ENCODE measurements around the gene NRG2. TPM values are rescaled to one million over a fixed set of nuclear protein-coding genes. Genes with fewer than 3 reads are reported as not detected.

Gene NRG2
- total and polyA plus RNA-seq, 2 experiments from 2014 or later = 0.37 to 1.3 TPM

DNA sequence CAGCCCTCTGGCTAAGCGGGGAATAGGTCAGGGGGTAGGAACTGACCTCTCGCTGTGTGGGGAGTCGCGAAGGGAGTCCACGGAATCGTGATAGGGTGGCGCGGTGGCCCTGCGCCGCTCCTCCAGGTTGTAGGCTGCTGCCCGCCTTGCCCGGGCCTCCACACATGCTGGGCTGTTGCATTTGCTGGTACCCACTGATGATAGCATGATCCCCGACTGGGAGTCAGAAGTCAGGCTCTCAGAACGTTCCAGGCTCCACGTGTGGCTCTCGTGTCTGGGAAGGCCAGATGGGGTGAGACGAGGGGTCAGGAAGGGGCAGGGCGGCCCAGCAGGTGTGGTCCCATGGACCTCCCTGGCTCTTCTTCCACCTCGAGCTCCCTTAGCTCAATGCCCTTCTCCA is 191.5 kb downstream of the NRG2 start (continued):
- no peak for TF ChIP-seq EZH2phosphoT487 (IDR thresholded peaks at IDR 0.05; ENCODE audit: unreplicated experiment)

DNA sequence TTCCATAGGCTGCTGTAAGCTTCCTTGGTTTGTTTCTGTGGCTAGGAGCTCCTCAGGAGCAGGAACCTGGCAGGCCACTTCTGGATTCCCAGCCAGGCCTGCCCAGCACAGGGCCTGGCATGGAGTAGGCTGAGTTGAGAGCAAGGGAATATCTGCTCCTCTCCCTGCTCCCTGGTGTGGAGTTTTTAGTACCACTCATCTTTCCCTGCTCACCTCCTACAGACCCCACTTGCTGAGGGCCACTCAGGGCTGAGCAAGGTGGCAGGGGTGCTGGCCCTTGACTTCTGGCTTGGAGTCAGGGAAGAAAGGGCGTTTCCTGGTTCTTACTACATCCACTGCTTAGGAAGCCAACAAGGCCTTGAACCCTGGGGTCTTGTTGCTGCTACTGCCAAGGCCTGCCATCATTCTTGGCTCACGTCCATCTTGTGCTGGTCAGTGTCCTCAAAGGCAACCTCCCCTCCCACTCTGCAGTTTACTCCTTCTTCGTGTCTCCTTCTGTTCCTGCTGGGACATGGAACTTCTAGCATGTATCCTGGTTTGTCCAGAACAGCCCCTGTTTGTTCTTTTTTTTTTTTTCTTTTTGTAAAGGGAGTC is 192.6 kb downstream of the NRG2 start:
- Histone ChIP-seq H2AFZ (no peak overlapping the region), H3K79me2 (replicated peaks; ENCODE audit: insufficient read depth) (no peaks in the 10 kb centered on the region), H3K4me2 (no peak overlapping the region), H3F3A (replicated peaks; ENCODE audit: low read depth) (no peaks in the 10 kb centered on the region), H3K4me1 (ENCODE audit: insufficient read depth) (no peaks in the 10 kb centered on the region), H3K27ac (ENCODE audit: low read depth) (no peak overlapping the region), H4K20me1 (replicated peaks; ENCODE audit: insufficient read depth) (no peaks in the 10 kb centered on the region; the same call in 1 of the 2 replicates), H3K36me3 (ENCODE audit: insufficient read depth) (no peaks in the 10 kb centered on the region), H3K9me2 (ENCODE audit: insufficient read depth) (no peaks in the 10 kb centered on the region), H3K27me3 (ENCODE audit: insufficient read depth) (peaks cover 43% of the 10 kb centered on the region), H3K4me3 (no peak overlapping the region)
- H3K4me1 Mint-ChIP-seq = peaks cover 10% of the 10 kb centered on the region
- no peak overlapping the region for H3K27ac Mint-ChIP-seq
- TF ChIP-seq EZH2 (IDR thresholded peaks at IDR 0.05; ENCODE audit: low read depth, unreplicated experiment) (no peak), ZNF331 (CRISPR knock-in tag; IDR thresholded peaks at IDR 0.05; ENCODE audit: low read depth) (no peak), ZNF114 (CRISPR knock-in tag; IDR thresholded peaks at IDR 0.05) (no peak), NANOG (IDR thresholded peaks at IDR 0.05; ENCODE audit: borderline replicate concordance) (no peak), POLR2AphosphoS5 (IDR thresholded peaks at IDR 0.05; ENCODE audit: low read depth) (no peak), EZH2phosphoT487 (IDR thresholded peaks at IDR 0.05; ENCODE audit: unreplicated experiment) (no peak), JUNB (IDR thresholded peaks at IDR 0.05; ENCODE audit: unreplicated experiment) (no peak), CREB1 (CRISPR knock-in tag; IDR thresholded peaks at IDR 0.05; ENCODE audit: low read depth) (no peak), STAT1 (IDR thresholded peaks at IDR 0.05; ENCODE audit: unreplicated experiment) (no peak)
- TF ChIP-seq, protein P1, sequence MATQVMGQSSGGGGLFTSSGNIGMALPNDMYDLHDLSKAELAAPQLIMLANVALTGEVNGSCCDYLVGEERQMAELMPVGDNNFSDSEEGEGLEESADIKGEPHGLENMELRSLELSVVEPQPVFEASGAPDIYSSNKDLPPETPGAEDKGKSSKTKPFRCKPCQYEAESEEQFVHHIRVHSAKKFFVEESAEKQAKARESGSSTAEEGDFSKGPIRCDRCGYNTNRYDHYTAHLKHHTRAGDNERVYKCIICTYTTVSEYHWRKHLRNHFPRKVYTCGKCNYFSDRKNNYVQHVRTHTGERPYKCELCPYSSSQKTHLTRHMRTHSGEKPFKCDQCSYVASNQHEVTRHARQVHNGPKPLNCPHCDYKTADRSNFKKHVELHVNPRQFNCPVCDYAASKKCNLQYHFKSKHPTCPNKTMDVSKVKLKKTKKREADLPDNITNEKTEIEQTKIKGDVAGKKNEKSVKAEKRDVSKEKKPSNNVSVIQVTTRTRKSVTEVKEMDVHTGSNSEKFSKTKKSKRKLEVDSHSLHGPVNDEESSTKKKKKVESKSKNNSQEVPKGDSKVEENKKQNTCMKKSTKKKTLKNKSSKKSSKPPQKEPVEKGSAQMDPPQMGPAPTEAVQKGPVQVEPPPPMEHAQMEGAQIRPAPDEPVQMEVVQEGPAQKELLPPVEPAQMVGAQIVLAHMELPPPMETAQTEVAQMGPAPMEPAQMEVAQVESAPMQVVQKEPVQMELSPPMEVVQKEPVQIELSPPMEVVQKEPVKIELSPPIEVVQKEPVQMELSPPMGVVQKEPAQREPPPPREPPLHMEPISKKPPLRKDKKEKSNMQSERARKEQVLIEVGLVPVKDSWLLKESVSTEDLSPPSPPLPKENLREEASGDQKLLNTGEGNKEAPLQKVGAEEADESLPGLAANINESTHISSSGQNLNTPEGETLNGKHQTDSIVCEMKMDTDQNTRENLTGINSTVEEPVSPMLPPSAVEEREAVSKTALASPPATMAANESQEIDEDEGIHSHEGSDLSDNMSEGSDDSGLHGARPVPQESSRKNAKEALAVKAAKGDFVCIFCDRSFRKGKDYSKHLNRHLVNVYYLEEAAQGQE (IDR thresholded peaks at IDR 0.05; ENCODE audit: unreplicated experiment) = no peak
- TF ChIP-seq, protein P2, sequence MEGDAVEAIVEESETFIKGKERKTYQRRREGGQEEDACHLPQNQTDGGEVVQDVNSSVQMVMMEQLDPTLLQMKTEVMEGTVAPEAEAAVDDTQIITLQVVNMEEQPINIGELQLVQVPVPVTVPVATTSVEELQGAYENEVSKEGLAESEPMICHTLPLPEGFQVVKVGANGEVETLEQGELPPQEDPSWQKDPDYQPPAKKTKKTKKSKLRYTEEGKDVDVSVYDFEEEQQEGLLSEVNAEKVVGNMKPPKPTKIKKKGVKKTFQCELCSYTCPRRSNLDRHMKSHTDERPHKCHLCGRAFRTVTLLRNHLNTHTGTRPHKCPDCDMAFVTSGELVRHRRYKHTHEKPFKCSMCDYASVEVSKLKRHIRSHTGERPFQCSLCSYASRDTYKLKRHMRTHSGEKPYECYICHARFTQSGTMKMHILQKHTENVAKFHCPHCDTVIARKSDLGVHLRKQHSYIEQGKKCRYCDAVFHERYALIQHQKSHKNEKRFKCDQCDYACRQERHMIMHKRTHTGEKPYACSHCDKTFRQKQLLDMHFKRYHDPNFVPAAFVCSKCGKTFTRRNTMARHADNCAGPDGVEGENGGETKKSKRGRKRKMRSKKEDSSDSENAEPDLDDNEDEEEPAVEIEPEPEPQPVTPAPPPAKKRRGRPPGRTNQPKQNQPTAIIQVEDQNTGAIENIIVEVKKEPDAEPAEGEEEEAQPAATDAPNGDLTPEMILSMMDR (conservative IDR thresholded peaks at IDR 0.05; ENCODE audit: low read depth in 2 of 2) = no peak
- TF ChIP-seq, protein P3, sequence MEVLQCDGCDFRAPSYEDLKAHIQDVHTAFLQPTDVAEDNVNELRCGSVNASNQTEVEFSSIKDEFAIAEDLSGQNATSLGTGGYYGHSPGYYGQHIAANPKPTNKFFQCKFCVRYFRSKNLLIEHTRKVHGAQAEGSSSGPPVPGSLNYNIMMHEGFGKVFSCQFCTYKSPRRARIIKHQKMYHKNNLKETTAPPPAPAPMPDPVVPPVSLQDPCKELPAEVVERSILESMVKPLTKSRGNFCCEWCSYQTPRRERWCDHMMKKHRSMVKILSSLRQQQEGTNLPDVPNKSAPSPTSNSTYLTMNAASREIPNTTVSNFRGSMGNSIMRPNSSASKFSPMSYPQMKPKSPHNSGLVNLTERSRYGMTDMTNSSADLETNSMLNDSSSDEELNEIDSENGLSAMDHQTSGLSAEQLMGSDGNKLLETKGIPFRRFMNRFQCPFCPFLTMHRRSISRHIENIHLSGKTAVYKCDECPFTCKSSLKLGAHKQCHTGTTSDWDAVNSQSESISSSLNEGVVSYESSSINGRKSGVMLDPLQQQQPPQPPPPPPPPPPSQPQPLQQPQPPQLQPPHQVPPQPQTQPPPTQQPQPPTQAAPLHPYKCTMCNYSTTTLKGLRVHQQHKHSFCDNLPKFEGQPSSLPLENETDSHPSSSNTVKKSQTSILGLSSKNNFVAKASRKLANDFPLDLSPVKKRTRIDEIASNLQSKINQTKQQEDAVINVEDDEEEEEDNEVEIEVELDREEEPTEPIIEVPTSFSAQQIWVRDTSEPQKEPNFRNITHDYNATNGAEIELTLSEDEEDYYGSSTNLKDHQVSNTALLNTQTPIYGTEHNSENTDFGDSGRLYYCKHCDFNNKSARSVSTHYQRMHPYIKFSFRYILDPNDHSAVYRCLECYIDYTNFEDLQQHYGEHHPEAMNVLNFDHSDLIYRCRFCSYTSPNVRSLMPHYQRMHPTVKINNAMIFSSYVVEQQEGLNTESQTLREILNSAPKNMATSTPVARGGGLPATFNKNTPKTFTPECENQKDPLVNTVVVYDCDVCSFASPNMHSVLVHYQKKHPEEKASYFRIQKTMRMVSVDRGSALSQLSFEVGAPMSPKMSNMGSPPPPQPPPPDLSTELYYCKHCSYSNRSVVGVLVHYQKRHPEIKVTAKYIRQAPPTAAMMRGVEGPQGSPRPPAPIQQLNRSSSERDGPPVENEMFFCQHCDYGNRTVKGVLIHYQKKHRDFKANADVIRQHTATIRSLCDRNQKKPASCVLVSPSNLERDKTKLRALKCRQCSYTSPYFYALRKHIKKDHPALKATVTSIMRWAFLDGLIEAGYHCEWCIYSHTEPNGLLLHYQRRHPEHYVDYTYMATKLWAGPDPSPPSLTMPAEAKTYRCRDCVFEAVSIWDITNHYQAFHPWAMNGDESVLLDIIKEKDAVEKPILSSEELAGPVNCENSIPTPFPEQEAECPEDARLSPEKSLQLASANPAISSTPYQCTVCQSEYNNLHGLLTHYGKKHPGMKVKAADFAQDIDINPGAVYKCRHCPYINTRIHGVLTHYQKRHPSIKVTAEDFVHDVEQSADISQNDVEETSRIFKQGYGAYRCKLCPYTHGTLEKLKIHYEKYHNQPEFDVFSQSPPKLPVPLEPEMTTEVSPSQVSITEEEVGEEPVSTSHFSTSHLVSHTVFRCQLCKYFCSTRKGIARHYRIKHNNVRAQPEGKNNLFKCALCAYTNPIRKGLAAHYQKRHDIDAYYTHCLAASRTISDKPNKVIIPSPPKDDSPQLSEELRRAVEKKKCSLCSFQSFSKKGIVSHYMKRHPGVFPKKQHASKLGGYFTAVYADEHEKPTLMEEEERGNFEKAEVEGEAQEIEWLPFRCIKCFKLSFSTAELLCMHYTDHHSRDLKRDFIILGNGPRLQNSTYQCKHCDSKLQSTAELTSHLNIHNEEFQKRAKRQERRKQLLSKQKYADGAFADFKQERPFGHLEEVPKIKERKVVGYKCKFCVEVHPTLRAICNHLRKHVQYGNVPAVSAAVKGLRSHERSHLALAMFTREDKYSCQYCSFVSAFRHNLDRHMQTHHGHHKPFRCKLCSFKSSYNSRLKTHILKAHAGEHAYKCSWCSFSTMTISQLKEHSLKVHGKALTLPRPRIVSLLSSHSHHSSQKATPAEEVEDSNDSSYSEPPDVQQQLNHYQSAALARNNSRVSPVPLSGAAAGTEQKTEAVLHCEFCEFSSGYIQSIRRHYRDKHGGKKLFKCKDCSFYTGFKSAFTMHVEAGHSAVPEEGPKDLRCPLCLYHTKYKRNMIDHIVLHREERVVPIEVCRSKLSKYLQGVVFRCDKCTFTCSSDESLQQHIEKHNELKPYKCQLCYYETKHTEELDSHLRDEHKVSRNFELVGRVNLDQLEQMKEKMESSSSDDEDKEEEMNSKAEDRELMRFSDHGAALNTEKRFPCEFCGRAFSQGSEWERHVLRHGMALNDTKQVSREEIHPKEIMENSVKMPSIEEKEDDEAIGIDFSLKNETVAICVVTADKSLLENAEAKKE (CRISPR knock-in tag; IDR thresholded peaks at IDR 0.05) = no peak
- TF ChIP-seq, protein P4, sequence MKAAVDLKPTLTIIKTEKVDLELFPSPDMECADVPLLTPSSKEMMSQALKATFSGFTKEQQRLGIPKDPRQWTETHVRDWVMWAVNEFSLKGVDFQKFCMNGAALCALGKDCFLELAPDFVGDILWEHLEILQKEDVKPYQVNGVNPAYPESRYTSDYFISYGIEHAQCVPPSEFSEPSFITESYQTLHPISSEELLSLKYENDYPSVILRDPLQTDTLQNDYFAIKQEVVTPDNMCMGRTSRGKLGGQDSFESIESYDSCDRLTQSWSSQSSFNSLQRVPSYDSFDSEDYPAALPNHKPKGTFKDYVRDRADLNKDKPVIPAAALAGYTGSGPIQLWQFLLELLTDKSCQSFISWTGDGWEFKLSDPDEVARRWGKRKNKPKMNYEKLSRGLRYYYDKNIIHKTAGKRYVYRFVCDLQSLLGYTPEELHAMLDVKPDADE (IDR thresholded peaks at IDR 0.05) = no peak
- DNase-seq (ENCODE audit: low spot score) (no peak), ATAC-seq (no peak)
- peaks cover 44% of the 10 kb centered on the region for H3K27me3 Mint-ChIP-seq (ENCODE audit: insufficient read depth, low read depth, poor library complexity)
- no peaks in the 10 kb centered on the region for H3K9me3 Mint-ChIP-seq
- H3K4me3 Mint-ChIP-seq = no peak overlapping the region
- H3K36me3 Mint-ChIP-seq (ENCODE audit: low read depth) = no peaks in the 10 kb centered on the region

Measured in GM23338 (cell line).